Renal cortex interstitium (tissue), 11 donors: ENCODE data around the gene EFNA4. TPM values are rescaled to one million over a fixed set of nuclear protein-coding genes. Genes with fewer than 3 reads are reported as not detected.

ENCODE experiments used
- DNase-seq, 11 donors: peaks; one replicate each; pipeline ENCODE4 v3.0.0-alpha.2; 2013; ENCODE audit warnings: low read depth in 9 of 11, low spot score in 4 of 11; ENCODE audit errors: extremely low read depth in 1 of 11
- polyA plus RNA-seq, 3 donors: library from polyadenylated mRNA; unstranded; fragments of 120-200 nt; gene quantifications; one replicate each; pipeline ENCODE4 v1.2.1, GENCODE V29; 2013; ENCODE audit not compliant: insufficient read length in 3 of 3

EFNA4 gene
- polyA plus RNA-seq, 3 donors: 18.5 to 21.2 (median 19.1) TPM

GRCh38 chr1:155026588-155026987 lies 37.0 kb upstream of the EFNA4 start:
- DNase-seq: no peak

GRCh38 chr1:155029513-155030242 lies 33.9 kb upstream of the EFNA4 start:
- no peak for DNase-seq

- no peak for DNase-seq
Measured at GRCh38 chr1:155030243-155030795, 33.2 kb upstream of the EFNA4 start.

GRCh38 chr1:155030899-155031298 lies 32.6 kb upstream of the EFNA4 start:
- DNase-seq: no peak

GRCh38 chr1:155032886-155033285 lies 30.7 kb upstream of the EFNA4 start:
- DNase-seq: no peak

- DNase-seq: no peak
Measured at GRCh38 chr1:155033524-155033923, 30.0 kb upstream of the EFNA4 start, which contains the start of the genes DCST1 and DCST2. Gene DCST1, plus strand, starts transcription at chr1:155033824. Its CDS starts 213 bp downstream, at chr1:155034037. Gene DCST2, minus strand, starts transcription at chr1:155033781. Its CDS starts 80 bp downstream, at chr1:155033701.

GRCh38 chr1:155034318-155035208 lies 29.0 kb upstream of the EFNA4 start:
- no peak for DNase-seq

GRCh38 chr1:155035936-155036335 lies 27.6 kb upstream of the EFNA4 start:
- no peak for DNase-seq

- DNase-seq: no peak
Measured at GRCh38 chr1:155037043-155037442, 26.5 kb upstream of the EFNA4 start.

- no peak for DNase-seq
Measured at GRCh38 chr1:155037851-155038441, 25.6 kb upstream of the EFNA4 start.

GRCh38 chr1:155038602-155039307 lies 24.8 kb upstream of the EFNA4 start:
- DNase-seq: no peak

GRCh38 chr1:155039308-155039669 lies 24.3 kb upstream of the EFNA4 start:
- DNase-seq: no peak

- DNase-seq: no peak
Measured at GRCh38 chr1:155040358-155041093, 23.0 kb upstream of the EFNA4 start.

- DNase-seq: no peak
Measured at GRCh38 chr1:155042789-155043188, 20.8 kb upstream of the EFNA4 start.

GRCh38 chr1:155043301-155043702 lies 20.2 kb upstream of the EFNA4 start:
- no peak for DNase-seq

GRCh38 chr1:155043793-155044192 lies 19.7 kb upstream of the EFNA4 start:
- no peak for DNase-seq

GRCh38 chr1:155044365-155044764 lies 19.2 kb upstream of the EFNA4 start:
- DNase-seq: no peak
